Heart left ventricle (tissue), 13 donors: Measurements from ENCODE around the gene SNX12.
"Not testable (repeated sequence)": the region's sequence is repeated elsewhere in the genome, so short reads cannot be mapped to it uniquely, and the experiment has no call there.

Experiments
- CTCF ChIP-seq, 12 donors: fragments of 200-600 bp; sonication (generic) in 4 of 12; IDR thresholded peaks; one replicate each; pipeline versions ENCODE4 v1.5.0 to v1.8.0; 2018 to 2022; ENCODE audit warnings: antibody characterized with exemption in 12 of 12, mild to moderate bottlenecking in 5 of 12
- POLR2A ChIP-seq, 2 donors: fragments of 450-650 bp; IDR thresholded peaks; one replicate each; pipeline ENCODE4 v1.6.1; 2017; ENCODE audit warnings: antibody characterized with exemption in 2 of 2, mild to moderate bottlenecking in 2 of 2, moderate library complexity in 2 of 2
- donor health status: ischemic (EF 13 %, LVEDD 7.1; RV severe dilation, severe dysfunction).
- donor health status: DM: no; HTN: yes; CAD: no.
- donor health status: DM: no; HTN: no; CAD: no.
- donor health status: ischemic (EF 25% LVEDD 6.9; RV normal size, moderate dysfunction).
- donor health status: ischemic (EF 25% LVEDD 5.7; RV mildly dilated, moderate dysfunction).
- donor health status: ischemic (EF 35%, LVEDD 5.7; RV mildly dilated, moderate dysfunction).
- donor health status: nonischemic (EF 11% LVEDD 7.7; RV severe dilation, severe dysfunction).
- donor health status: DM: yes; HTN: yes; CAD: no.
- donor health status: PGD.
- donor health status: ischemic (EF 29% LVEDD 5.4; RV normal size, mild dysfunction).
- donor health status: nonischemic (EF 23%, LVEDD 6.1; RV moderate dilation, normal function).

GRCh38 chrX:71047891-71048290 lies 20.2 kb downstream of the SNX12 start:
- TF ChIP-seq CTCF, POLR2A (IDR thresholded peaks at IDR 0.05): not testable (repeated sequence)
